ENCODE data around the gene NAV2.

- TF ChIP-seq CTCF (IDR thresholded peaks at IDR 0.05) (no peak), POLR2A (IDR thresholded peaks at IDR 0.05) (no peak)
These were observed 326.3 kb downstream of the NAV2 start for GRCh38 chr11:20038972-20039371.

Data from body of pancreas (tissue), 4 donors.